ENCODE measurements around the gene KRT7.
"Not testable (repeated sequence)": the region's sequence is repeated elsewhere in the genome, so short reads cannot be mapped to it uniquely, and the experiment has no call there.

Gene KRT7

DNA sequence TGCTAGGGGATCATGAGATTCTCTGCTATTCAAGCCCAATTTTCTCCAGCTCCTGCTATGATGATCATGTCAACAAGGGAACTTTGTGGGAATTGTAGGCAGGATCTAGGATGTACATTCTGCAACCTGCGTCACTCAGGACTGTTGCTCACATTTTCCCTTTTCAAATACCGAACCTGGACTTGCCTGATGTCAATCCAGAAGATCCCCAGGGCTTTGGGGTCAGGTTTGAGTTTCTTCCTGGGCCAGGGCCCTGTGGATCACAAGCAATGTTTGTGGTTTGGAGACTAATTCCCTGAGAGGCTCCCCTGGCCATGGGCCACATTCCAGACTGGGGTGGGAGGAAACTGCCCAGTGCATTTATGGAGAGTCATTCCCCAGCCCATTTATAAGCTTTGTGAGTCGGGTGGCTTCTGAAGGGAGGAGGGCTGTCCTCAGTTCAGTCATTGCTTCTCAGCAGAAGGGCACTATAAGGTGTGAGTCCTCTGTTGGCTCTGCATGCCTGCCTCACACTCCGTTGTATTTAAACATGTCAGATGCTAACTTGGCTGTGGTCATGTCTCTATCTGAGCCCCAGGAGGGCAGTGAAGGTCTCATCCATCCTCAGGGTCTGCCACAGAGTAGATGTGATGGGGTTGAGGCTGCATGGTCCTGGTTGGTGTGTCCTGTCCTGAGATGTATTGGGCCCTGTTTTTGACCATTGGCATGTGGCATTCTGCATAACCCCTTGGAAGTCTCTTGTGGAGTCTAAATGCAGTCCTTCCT, 47.9 kb downstream of the KRT7 start:
- DNase-seq: no peak

DNA sequence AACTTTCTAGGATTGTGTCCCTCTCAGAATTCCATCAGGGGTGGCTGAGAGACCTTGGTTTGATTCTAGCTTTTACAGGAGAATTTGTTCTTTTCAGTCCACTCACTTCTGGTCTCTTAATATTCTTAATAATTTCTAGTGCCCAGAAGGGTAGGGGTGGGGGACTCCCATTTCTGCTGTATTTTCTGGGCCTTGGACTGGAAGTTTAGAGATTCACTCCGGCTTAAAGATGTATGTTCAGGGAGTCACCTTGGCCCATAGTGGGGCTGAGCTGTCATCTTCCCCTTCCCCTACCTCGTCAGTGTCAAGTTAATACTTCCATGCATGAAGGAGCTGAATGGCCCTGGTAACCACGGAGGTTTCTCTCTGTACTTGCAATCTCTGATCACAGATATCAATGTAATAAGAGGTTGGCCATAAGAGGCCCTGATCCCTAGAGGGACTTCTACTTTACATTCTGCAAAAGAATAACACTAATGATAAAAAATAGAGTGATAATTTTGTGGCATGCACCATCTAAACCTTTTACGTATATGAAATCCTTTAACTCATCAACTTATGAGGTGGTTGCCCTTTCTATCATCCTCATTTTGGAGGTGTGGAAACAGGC, 51.6 kb downstream of the KRT7 start:
- DNase-seq: no peak

GRCh38 chr12:52285172-52285745, 52.2 kb downstream of the KRT7 start:
- no peak for DNase-seq

DNA sequence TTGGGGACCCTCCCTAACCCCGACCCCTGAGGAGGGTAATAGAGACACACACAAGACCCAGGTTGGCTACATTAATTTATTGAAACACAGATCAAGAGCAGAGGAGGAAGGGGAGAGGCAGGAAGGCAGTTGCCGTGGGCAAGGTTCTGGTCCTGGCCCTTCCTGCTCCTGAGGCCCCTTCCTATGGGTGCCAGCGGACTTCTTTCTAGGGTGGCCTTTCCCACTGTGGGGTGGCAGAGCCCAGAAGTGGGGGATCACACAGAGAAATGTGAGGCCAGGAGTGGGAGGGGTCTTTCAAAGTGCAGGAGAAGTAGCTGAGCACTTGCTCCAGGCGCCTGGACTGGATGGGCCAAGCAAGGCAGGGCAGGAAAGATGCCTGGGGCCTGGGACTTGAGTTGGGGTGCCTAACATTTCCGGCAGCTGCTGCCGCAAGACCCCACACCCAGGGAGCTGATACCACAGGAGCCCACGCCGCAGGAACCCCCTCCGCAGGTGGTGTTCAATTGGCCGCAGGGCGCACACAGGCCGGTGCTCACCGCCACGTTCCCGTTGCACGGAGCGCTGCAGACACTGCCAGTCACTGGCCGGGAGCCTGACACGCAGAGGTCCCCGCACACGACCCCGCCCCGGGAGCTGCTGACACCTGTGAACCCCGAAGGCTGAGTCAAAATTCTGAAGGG, 52.9 kb downstream of the KRT7 start:
- DNase-seq: no peak

DNA sequence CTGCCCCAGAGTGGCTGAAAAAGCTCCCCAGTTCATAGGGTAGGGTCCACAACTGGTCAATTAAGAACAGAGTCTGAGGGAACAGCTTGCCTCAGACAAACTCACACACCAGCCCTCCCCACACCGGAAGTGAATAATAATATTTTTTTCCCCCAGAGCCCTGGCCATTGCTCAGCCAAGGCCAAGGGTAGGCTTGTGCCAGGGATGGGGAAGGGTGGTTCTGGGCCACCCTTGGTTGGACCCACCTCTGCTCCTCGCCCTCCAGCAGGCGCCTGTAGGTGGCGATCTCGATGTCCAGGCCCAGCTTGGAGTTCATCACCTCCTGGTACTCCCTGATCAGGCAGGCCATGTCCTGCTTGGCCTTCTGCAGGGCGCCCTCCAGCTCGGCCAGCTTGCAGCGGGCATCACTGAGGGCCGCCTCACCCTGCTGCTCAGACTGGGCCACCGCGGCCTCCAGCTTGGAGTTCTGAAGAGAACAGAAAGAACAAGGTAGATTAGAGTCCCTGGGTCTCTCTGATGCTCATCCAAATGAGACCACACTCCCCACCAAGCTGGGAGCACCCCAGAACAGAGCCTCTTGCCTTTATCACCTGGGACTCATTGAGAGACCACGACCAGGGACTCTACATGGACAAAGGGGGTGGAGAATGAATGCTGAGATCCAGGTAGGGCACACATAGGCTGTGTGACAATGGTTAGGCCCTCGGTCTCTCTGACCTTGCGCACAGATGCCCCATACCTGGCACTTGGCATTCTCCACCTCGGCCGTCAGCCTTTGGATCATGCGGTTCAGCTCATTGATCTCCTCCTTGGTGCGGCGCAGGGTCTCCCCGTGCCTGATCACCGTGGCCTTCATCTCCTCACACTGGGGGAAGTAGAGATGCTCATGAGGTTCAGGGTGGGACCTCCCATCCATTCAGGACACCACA, 54.1 kb downstream of the KRT7 start:
- DNase-seq: not testable (repeated sequence)

DNA sequence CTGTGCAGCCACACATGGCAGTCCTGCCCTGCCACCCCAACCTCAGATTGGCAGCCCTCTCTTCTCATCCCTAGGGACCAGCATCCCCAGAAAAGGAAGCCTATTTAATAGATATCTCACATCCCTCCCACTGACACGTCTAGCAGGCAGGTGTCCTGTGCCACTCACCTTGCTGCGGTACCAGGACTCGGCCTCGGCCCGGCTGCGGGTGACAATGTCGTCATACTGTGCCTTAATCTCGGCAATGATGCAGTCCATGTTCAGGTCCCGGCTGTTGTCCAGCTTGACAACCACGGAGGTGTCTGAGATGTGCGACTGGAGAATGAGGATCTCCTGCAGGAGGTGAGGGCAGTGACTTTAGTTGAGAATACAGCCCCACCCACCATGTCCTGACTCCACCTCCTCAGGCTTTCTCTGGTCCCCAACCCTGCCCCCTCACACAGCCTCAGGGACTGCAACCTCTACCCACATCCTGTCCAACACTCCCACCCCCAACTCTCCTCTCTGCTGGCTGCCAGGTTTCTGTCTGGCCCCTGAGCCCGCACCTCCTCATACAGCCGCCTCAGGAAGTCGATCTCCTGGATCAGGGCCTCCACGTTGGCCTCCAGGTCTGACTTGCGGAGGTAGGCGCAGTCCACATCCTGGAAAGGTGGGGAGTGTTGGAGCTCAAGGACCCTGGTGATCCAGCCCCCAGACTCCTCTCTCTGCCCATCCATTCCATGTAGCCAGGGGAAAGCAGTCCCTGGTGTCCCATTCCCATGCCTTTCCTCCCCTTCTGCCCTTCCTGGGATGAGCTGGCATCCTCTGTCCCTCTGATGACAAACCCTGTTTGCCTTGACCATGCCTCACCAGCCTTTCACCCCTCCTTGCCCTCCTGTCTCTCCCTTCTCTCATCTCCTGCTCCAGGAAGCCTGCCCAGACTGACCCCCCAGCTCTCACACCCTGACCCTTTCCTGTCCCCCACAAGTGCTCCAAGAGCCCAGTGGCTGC, 55.1 kb downstream of the KRT7 start:
- DNase-seq: not testable (repeated sequence)

GRCh38 chr12:52290483-52291134, 57.6 kb downstream of the KRT7 start:
- DNase-seq: not testable (repeated sequence)

DNA sequence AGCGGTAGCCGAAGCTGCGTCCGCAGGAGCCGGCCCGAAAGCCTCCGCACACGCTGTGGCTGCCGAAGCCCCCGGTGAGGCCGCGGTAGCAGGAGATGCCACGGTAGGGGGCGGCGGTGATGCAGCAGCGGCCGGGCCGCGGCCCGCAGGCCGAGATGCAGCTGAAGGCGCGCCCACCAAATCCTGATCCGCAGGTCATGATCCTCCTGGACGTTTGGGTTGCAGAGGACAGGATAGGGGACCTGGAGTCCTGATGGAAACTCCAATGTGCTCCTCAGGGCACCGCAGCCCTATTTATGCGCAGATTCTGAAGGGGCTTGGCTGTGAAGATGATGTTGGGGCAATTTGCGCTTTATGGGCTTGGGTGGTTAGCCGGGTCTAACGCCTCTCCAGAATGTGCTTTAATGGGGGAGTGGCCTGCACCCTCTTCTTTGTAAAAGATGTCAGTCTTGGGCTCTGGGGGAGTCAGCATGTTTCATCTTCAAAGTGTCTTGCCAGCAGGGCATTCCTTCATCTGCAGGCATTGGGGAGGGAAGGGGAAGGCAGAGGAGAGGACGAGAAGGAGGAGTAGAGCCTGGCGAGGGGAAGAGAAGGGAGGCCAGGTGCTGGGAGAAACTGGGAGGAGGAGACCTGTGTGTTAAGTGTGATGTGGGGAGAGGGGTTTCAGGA, 58.4 kb downstream of the KRT7 start, which contains the start of gene KRT81:
Gene KRT81, minus strand, starts transcription at position 268 of the 669 bp plus-strand sequence. Its CDS starts 69 bp downstream, at position 199.
- no peak for DNase-seq

DNA sequence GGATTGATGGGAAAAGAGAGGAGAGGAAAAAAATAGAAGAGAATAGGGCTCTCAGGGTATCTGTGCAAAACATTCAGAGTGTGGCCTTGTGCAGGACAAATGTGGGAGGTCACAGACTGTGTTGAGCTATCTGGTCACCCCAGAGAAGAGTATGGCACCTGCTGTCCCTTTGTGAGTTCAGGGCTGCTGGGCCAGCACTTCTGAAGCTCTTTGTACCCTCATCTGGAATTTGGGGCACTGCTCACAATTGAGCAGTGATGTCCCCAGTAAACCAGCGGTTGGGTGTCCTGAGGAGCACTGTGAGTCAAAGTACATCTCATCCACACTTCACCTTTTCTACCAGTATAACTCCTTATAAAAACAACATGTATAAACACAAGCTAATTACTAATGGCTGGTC, 60.9 kb downstream of the KRT7 start:
- DNase-seq: no peak

- no peak for DNase-seq
Measured at GRCh38 chr12:52294803-52295202, 61.8 kb downstream of the KRT7 start.

GRCh38 chr12:52295663-52296062, 62.6 kb downstream of the KRT7 start:
- no peak for DNase-seq

- no peak for DNase-seq
Measured at GRCh38 chr12:52296572-52297215, 63.7 kb downstream of the KRT7 start.

Data from NCI-H524 (cell line).